Measurements from ENCODE around the gene MAP4K4.

- TF ChIP-seq POLR2A (IDR thresholded peaks at IDR 0.05) (no peak), CTCF (IDR thresholded peaks at IDR 0.05 in 4 of 5, conservative IDR thresholded peaks at IDR 0.05 in 1 of 5) (no peak)
Observed at GRCh38 chr2:101846973-101847372, 149.5 kb downstream of the MAP4K4 start.
